Measurements from ENCODE around the gene EIPR1. TPM values are rescaled to one million over a fixed set of nuclear protein-coding genes. Genes with fewer than 3 reads are reported as not detected.

The EIPR1 gene
- total RNA-seq, 2 donors from 2014 or later, result 26.1 to 45.7 TPM

GRCh38 chr2:3180082-3180908, 197.3 kb downstream of the EIPR1 start:
- H3K27ac Mint-ChIP-seq, result no peak overlapping the region
- no peaks in the 10 kb centered on the region for H3K27me3 Mint-ChIP-seq
- H3K9me3 Mint-ChIP-seq, result no peaks in the 10 kb centered on the region
- H3K4me3 Mint-ChIP-seq, result no peak overlapping the region
- ATAC-seq (replicated peaks), result peak; percentile 28
- H3K4me1 Mint-ChIP-seq, result peaks cover 6% of the 10 kb centered on the region
- H3K36me3 Mint-ChIP-seq (ENCODE audit: low read depth), result peaks cover 2% of the 10 kb centered on the region

- Mint-ChIP-seq H3K4me3 (no peak overlapping the region), H3K27ac (no peak overlapping the region), H3K27me3 (no peaks in the 10 kb centered on the region), H3K4me1 (peaks cover 6% of the 10 kb centered on the region), H3K9me3 (no peaks in the 10 kb centered on the region), H3K36me3 (ENCODE audit: low read depth) (no peaks in the 10 kb centered on the region)
- no peak for ATAC-seq (replicated peaks)
Measured at GRCh38 chr2:3179626-3180025, 198.0 kb downstream of the EIPR1 start.

GRCh38 chr2:3179208-3179607, 198.4 kb downstream of the EIPR1 start:
- Mint-ChIP-seq H3K27me3 (no peaks in the 10 kb centered on the region), H3K4me1 (peaks cover 6% of the 10 kb centered on the region), H3K36me3 (ENCODE audit: low read depth) (no peaks in the 10 kb centered on the region), H3K4me3 (no peak overlapping the region), H3K9me3 (no peaks in the 10 kb centered on the region), H3K27ac (no peak overlapping the region)
- ATAC-seq (replicated peaks), result no peak

GRCh38 chr2:3178578-3179031, 199.0 kb downstream of the EIPR1 start:
- H3K36me3 Mint-ChIP-seq (ENCODE audit: low read depth), result no peaks in the 10 kb centered on the region
- H3K9me3 Mint-ChIP-seq, result no peaks in the 10 kb centered on the region
- H3K27me3 Mint-ChIP-seq, result no peaks in the 10 kb centered on the region
- H3K4me1 Mint-ChIP-seq, result peaks cover 6% of the 10 kb centered on the region
- H3K4me3 Mint-ChIP-seq, result no peak overlapping the region
- no peak overlapping the region for H3K27ac Mint-ChIP-seq
- no peak for ATAC-seq (replicated peaks)

- Mint-ChIP-seq H3K9me3 (no peaks in the 10 kb centered on the region), H3K27ac (no peak overlapping the region), H3K4me3 (no peak overlapping the region), H3K4me1 (peaks cover 6% of the 10 kb centered on the region), H3K27me3 (no peaks in the 10 kb centered on the region), H3K36me3 (ENCODE audit: low read depth) (no peaks in the 10 kb centered on the region)
- no peak for ATAC-seq (replicated peaks)
Measured at GRCh38 chr2:3177891-3178577, 199.6 kb downstream of the EIPR1 start.

GRCh38 chr2:3176869-3177255, 200.8 kb downstream of the EIPR1 start:
- no peaks in the 10 kb centered on the region for H3K27me3 Mint-ChIP-seq
- no peak overlapping the region for H3K27ac Mint-ChIP-seq
- H3K9me3 Mint-ChIP-seq, result no peaks in the 10 kb centered on the region
- H3K4me3 Mint-ChIP-seq, result no peak overlapping the region
- no peaks in the 10 kb centered on the region for H3K36me3 Mint-ChIP-seq (ENCODE audit: low read depth)
- ATAC-seq (replicated peaks), result no peak
- H3K4me1 Mint-ChIP-seq, result peaks cover 6% of the 10 kb centered on the region

- H3K4me1 Mint-ChIP-seq, result peaks cover 6% of the 10 kb centered on the region
- H3K36me3 Mint-ChIP-seq (ENCODE audit: low read depth), result peaks cover 4% of the 10 kb centered on the region
- H3K4me3 Mint-ChIP-seq, result no peak overlapping the region
- no peak for ATAC-seq (replicated peaks)
- no peaks in the 10 kb centered on the region for H3K9me3 Mint-ChIP-seq
- no peaks in the 10 kb centered on the region for H3K27me3 Mint-ChIP-seq
- no peak overlapping the region for H3K27ac Mint-ChIP-seq
Measured at GRCh38 chr2:3176071-3176868, 201.3 kb downstream of the EIPR1 start.

- H3K9me3 Mint-ChIP-seq, result no peaks in the 10 kb centered on the region
- ATAC-seq (replicated peaks), result no peak
- H3K27me3 Mint-ChIP-seq, result no peaks in the 10 kb centered on the region
- no peaks in the 10 kb centered on the region for H3K4me1 Mint-ChIP-seq
- no peak overlapping the region for H3K27ac Mint-ChIP-seq
- H3K36me3 Mint-ChIP-seq (ENCODE audit: low read depth), result peaks cover 6% of the 10 kb centered on the region
- no peak overlapping the region for H3K4me3 Mint-ChIP-seq
Measured at GRCh38 chr2:3175568-3175955, 202.1 kb downstream of the EIPR1 start.

- H3K27ac Mint-ChIP-seq, result no peak overlapping the region
- no peaks in the 10 kb centered on the region for H3K9me3 Mint-ChIP-seq
- no peak for ATAC-seq (replicated peaks)
- no peaks in the 10 kb centered on the region for H3K4me1 Mint-ChIP-seq
- no peak overlapping the region for H3K4me3 Mint-ChIP-seq
- peaks cover 6% of the 10 kb centered on the region for H3K36me3 Mint-ChIP-seq (ENCODE audit: low read depth)
- no peaks in the 10 kb centered on the region for H3K27me3 Mint-ChIP-seq
Measured at GRCh38 chr2:3174626-3175567, 202.7 kb downstream of the EIPR1 start.

- Mint-ChIP-seq H3K4me1 (no peaks in the 10 kb centered on the region), H3K4me3 (no peak overlapping the region), H3K9me3 (no peaks in the 10 kb centered on the region), H3K27me3 (no peaks in the 10 kb centered on the region), H3K27ac (no peak overlapping the region), H3K36me3 (ENCODE audit: low read depth) (peaks cover 8% of the 10 kb centered on the region)
- no peak for ATAC-seq (replicated peaks)
Measured at GRCh38 chr2:3173031-3173430, 204.6 kb downstream of the EIPR1 start.

GRCh38 chr2:3172265-3172935, 205.2 kb downstream of the EIPR1 start:
- no peak for ATAC-seq (replicated peaks)
- peaks cover 14% of the 10 kb centered on the region for H3K36me3 Mint-ChIP-seq (ENCODE audit: low read depth)
- H3K9me3 Mint-ChIP-seq, result no peaks in the 10 kb centered on the region
- no peak overlapping the region for H3K27ac Mint-ChIP-seq
- H3K27me3 Mint-ChIP-seq, result no peaks in the 10 kb centered on the region
- no peak overlapping the region for H3K4me3 Mint-ChIP-seq
- no peaks in the 10 kb centered on the region for H3K4me1 Mint-ChIP-seq

GRCh38 chr2:3171564-3172264, 205.9 kb downstream of the EIPR1 start:
- H3K4me3 Mint-ChIP-seq, result no peak overlapping the region
- ATAC-seq (replicated peaks), result no peak
- no peaks in the 10 kb centered on the region for H3K27me3 Mint-ChIP-seq
- H3K27ac Mint-ChIP-seq, result no peak overlapping the region
- H3K9me3 Mint-ChIP-seq, result peaks cover 2% of the 10 kb centered on the region
- H3K4me1 Mint-ChIP-seq, result no peaks in the 10 kb centered on the region
- H3K36me3 Mint-ChIP-seq (ENCODE audit: low read depth), result peaks cover 16% of the 10 kb centered on the region
